H54 (cell line): Measurements from ENCODE around the gene SLC29A1.

Source experiments
- DNase-seq: peaks from one replicate; pipeline ENCODE4 v3.0.0; 2011; ENCODE audit warnings: low spot score, mixed read lengths; ENCODE audit not compliant: insufficient read length
- FAIRE-seq: peaks from 3 replicates; lab custom pipeline; 2011; peaks lifted over from hg19 to GRCh38; lab: Jason Lieb, UNC
- POLR2A ChIP-seq: IDR thresholded peaks from 2 replicates; pipeline ENCODE4 v1.6.1; 2011; ENCODE audit warnings: low read depth, mild to moderate bottlenecking, low read length

The SLC29A1 gene

DNA sequence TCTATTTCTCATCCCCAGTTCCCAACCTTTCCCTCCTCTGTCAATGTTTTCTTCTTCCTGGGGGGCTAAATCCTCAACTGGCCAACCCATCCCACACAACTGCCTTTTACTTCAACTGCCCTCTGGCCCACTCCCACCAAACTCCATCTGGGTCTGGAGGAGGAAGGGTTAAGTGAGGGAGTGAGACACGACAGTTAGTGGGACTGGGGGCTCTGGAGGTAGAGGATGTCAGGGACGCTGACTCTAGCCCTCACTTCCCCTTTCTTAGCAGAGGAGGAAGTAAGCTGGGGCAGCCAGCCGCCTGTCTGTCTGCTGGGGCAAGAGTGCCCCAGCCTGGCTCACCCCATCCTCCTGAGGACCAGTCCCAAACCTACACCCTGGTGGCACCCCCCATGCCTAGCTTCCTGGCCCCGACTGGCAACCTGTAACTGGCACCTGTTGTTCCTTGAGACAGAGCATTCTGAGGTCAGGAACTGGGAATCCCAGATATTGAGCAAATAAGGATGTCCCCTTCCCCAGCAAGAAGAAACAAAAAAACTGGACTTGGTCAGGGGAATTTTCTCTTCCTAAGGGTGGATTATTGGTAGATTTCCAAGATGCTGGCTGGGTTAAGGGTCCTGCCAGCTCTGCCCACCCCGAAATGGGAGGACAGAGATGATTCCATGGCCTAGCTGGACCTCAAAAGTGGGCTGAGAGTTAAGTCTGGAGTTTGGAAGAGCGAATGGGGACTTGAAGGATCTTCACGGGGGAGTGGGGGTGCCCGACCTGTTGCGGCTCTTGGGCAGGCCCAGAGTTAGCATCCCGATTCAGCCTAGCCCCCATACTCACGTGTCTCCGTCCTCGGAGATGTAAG, 41.0 kb downstream of the SLC29A1 start:
- TF ChIP-seq POLR2A: no peak
- DNase-seq (no peak), FAIRE-seq (no peak)

DNA sequence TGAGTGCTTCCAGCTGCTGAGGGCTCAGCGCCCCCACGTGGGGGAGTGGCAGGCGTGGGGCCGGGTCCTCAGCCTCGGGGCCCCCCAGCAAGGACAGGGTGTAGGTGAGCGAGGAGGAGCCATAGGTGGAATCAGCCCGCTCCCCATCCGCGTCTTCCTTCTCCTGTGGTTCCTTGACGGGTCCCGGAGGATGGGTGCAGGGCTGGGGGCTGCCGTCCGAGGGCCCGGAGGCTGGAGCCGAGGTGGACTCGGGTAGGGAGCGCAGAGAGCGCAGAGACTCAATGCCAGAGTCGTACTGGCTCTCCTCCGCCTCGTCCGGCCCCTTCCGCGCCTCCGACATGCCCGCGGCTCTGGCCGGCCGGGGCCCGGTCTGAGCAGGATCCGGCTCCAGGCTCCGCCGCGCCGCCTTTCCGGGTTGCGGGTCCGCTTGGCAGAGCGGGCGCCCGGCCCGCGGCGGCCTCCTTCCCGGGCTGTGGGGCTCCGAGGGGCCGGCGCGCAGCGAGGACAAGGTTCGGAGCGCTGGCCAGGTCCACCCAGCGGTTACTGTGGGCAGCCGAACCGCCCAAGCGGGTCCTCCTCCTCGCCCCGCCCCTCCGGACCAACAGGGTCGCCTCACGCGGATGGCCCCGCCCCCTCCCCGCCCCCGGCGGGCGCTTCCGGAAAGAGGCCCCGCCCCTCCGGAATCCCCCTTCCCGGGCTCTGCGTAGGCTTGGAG, 41.8 kb downstream of the SLC29A1 start, which contains the start of gene NFKBIE:
Gene NFKBIE (minus strand): TSS at position 545 of the 715 bp plus-strand sequence. CDS start 205 bp downstream, at position 340.
- TF ChIP-seq POLR2A: peak; percentile 98
- FAIRE-seq: no peak
- peak; percentile 100 for DNase-seq

DNA sequence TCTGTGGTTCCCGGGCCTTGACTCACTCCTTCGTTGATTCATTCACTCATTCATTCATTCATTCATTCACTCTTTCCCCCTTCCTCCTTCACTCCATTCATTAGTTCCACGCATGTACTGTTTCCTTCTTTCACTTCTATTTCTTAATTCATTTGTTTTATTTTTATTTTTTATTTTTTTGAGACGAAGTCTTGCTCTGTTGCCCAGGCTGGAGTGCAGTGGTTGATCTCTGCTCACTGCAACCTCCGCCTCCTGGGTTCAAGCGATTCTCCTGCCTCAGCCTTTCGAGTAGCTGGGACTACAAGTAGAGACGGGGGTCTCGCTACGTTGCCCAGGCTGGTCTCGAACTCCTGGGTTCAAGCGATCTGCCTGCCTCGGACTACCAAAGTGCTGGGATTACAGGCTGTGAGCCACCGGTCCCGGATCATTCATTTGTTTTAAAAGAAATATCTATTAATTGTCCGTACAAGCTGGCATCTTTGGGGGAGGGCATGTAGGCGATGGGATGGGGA, 42.4 kb downstream of the SLC29A1 start:
- no peak for FAIRE-seq
- DNase-seq: no peak
- no peak for TF ChIP-seq POLR2A

DNA sequence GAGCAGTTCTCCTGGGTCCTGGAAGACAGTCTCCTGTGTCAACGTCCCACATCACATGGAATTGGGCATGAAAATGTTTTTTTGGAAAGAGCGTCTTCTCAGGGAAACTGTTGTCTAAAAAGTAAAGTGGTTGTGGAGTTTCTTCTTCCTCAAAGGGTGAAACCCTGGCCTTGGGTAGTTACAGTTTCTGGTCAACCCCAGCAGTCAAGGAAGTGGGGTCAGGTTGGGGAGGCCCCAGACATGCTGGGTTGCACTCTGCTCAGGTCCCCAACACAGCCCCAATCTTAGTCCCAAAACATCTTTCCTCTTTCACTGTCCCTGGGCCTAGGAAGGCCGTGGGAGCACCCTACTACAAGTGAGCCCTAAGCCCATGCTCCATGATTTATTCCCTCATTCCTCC, 43.0 kb downstream of the SLC29A1 start:
- FAIRE-seq (no peak), DNase-seq (no peak)
- TF ChIP-seq POLR2A: no peak

DNA sequence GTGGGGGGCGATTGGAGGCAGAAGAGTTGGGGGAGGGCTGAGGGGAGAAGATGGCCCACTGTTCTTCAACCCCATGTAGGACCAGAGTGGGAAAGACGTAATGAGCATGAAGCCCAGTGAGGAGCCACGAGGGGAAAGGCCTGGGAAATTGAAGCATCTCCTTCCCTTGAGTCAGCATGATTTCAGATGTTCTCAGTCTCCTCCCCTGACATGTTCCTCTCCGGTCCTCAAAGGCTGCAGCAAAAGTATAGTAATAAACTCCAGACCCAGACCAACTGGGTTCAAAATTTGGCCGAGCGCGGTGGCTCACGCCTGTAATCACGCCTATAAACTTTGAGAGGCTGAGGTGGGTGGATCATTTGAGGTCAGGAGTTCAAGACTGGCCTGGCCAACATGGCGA, 43.9 kb downstream of the SLC29A1 start:
- no peak for TF ChIP-seq POLR2A
- no peak for DNase-seq
- no peak for FAIRE-seq

DNA sequence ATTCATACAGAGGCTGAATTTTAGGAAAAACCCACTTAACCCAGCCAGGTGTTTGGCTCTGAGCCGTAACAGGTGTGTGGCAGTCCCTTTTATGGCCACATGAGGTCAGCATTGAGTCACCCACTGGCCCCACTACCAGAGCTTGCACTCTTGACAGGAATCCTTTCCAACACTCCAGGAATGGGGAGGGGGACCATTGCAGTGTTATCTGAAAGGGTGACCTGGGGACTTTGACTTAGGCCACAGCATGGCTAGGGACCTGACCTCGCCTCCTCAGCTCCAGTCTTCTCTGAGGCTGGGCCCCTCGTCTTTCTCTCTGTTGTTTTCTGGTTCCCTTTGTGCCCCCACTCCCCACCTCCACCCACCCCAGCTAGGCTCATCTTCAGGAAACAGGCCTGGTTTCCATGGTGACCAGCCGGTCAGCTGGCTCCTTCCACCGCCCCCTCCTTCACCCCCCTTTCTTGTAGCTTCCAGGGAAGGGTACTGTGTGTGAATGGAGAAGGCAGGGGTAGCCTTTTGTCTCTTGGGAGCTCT, 44.8 kb downstream of the SLC29A1 start:
- DNase-seq (no peak), FAIRE-seq (no peak)

DNA sequence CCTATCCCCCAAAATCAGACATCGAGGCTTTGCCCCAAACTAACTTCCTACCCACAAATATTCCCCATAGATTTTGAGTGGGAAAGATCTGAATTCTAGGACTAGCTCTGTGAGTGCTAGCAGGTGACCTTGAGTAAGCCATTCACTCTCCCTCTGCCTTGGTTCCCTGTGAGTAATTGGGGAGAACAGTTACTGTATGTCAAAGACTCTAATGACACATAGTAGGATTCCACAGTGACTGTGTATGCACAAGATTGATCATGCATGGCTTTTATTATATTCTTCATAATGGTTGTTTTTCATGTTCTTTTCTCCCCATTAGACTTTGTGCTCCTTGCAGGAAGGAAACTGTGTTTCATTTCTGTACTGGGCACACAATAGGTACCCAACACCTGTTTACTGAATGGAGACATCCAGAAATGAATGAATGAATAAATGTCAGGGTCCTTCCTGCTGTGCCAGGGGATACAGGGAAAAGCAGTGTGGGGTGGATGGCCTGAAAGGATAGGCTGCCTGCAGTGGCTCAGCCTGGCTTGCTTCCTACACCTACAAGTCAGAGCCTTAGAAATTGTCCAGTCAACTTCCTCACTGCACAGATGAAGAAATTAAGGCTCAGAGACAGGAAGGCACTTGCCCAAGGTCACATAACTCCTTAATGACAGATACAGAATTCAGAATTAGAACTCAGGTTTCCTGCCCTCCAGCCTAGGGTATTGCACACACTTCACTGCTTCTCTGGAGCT, 46.0 kb downstream of the SLC29A1 start:
- DNase-seq (no peak), FAIRE-seq (no peak)
- TF ChIP-seq POLR2A: no peak

More for the DNA sequence above, 44.8 kb downstream of the SLC29A1 start:
- TF ChIP-seq POLR2A: no peak

DNA sequence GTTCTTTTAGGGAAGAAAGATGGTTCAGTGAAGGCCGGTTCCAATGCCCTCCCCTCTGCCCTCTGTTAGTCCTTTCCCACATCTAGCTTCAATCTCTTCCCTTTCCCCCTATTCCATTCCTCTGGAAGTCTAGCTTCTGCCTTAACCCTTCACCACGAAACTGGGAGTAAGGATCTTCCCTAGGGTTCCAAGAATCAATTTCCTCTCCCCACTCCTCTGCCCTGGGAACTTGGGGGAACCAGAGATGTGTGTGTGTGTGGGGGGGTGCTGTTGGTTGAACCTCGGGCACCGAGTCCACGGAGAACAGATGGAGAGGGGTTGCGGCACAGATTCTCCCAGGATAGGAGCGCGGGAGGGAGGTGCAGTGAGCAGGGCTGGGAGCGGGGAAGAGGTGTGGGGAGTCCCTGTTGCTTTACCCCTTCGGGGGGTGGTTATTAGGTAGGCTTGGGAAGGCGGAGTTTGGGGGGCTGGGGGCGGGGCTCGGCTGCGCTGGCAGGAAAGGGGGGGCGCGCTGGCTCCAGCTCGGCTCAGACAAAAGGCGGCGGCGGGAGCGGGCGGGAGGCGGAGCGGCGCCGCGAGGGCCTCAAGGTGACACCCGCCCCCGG, 46.6 kb downstream of the SLC29A1 start, which contains the start of gene TMEM151B:
Gene TMEM151B (plus strand): TSS at position 530 of the 605 bp plus-strand sequence. CDS start 293 bp downstream, outside the sequence.
- FAIRE-seq (no peak), DNase-seq (no peak)
- TF ChIP-seq POLR2A: no peak

DNA sequence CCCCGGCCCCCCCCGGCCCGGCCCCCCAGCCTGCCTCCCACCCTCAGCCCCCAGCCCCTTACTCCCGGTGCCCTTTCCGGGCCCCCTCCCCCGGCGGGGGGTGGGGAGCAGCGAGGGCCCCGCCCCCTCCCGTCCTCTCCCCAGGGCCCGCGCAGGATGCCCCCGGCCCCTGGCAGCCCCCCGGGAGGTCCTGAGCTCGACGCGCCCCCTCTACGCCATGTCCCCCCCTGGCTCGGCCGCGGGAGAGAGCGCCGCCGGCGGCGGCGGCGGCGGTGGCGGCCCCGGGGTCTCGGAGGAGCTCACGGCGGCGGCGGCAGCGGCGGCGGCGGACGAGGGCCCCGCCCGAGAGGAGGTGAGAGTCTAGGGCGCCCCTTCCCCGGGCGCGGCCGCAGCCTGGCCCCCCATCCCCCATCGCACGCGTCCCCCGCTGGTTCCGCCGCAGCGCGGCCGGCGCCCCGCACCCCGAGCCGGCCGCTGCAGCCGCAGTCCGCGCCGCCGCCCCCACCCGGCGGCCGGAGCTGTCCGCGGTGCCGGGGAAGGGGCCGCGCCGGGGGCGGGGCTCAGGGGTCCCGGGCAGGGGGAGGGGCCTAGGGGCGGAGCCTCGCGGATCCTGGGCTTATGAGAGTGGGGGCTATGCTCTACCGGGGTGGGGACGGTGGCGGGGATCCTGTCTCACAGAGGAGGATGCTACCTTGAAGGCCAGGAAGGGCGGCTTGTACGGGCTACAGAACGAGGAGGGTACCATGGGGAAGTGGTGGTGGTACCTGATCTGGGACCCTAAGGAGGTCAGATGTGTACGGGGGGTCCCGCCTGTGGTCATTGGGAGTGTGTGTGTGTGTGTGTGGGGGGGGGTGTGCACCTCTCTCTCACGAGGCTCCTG, 47.4 kb downstream of the SLC29A1 start:
- no peak for TF ChIP-seq POLR2A
- no peak for FAIRE-seq
- DNase-seq: no peak

DNA sequence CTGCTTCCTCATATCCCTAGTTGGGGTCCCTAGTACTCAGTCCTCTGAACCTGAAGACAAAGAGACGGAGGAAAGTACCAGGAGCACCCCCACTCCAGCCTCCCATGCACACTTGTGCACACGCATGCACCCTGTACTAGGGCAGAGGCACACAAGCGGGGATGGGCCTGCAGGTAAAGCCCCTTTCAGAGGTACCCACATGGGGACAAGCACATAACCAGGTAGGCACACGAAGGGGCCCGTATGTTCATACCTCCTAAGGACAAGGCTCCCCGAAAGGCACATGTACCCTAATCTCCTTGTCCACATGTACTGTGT, 48.0 kb downstream of the SLC29A1 start:
- DNase-seq (no peak), FAIRE-seq (no peak)
- TF ChIP-seq POLR2A: no peak

DNA sequence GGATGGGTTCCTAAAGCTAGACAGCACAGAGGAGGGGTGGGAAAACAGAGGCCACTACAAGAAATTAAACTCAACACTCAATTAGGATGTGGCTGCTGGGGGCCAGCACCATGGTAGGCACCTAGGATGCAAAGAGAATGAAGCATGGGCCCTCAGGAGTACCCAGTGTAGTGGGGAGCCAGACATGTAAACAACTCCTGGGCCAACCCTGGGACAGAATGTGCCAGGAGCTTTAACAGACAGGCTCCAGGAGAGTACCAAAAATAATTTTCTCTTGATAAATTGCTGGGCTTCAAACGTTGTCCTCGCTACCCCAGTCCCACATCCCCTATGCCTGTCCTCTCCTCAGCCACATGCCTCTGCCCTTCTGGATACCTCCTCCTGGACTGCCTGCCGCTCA, 48.5 kb downstream of the SLC29A1 start:
- TF ChIP-seq POLR2A: no peak

DNA sequence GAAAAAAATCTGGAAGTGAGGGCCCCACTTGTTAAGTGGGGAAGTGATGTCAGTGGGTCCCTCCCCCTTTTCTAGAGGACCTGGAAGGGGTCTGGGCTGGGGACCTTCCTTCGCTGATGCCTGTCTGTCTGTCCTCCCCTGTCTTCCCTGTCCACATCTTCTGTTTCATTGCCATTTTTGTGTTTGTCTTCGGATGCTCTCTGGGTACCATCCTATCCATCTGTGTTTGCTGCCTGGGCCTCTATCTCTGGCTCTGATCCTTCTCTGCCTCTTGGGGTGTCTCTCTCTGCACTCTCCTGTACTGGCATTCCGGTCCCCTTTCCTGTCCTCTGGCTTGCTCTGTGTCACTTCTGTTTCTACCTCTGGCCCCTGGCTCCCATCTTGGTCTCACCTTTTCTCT, 49.1 kb downstream of the SLC29A1 start:
- no peak for DNase-seq
- FAIRE-seq: no peak
- no peak for TF ChIP-seq POLR2A

More for the DNA sequence above, 48.5 kb downstream of the SLC29A1 start:
- DNase-seq: no peak
- FAIRE-seq: no peak
